HG03520 (cell line): Measurements from ENCODE around the gene ARHGAP10.
A peak's percentile ranks its signal among the peaks of the same experiment; 100 is the strongest.
"Not testable (repeated sequence)": the region's sequence is repeated elsewhere in the genome, so short reads cannot be mapped to it uniquely, and the experiment has no call there.

Experiments
- ATAC-seq: cut with Tn5 transposase; IDR thresholded peaks from one replicate; pipeline ENCODE4 v1.9.1; 2021; ENCODE audit warnings: mild to moderate bottlenecking, moderate library complexity; ENCODE audit not compliant: unreplicated experiment

ARHGAP10 gene

GRCh38 chr4:147980586-147980985 is 248.7 kb downstream of the ARHGAP10 start:
- ATAC-seq, result no peak

GRCh38 chr4:147981305-147981704 is 249.4 kb downstream of the ARHGAP10 start:
- ATAC-seq, result peak; percentile 91

GRCh38 chr4:147984065-147984777 is 252.3 kb downstream of the ARHGAP10 start:
- no peak for ATAC-seq

- ATAC-seq, result no peak
Observed at GRCh38 chr4:147984778-147985138, 252.9 kb downstream of the ARHGAP10 start.

- ATAC-seq, result no peak
Observed at GRCh38 chr4:147985376-147985775, 253.5 kb downstream of the ARHGAP10 start.

GRCh38 chr4:147987252-147987651 is 255.4 kb downstream of the ARHGAP10 start:
- ATAC-seq, result peak; percentile 49

- no peak for ATAC-seq
Observed at GRCh38 chr4:147991543-147992283, 259.8 kb downstream of the ARHGAP10 start.

GRCh38 chr4:147994076-147994475 is 262.2 kb downstream of the ARHGAP10 start:
- ATAC-seq, result no peak

- no peak for ATAC-seq
Observed at GRCh38 chr4:147994491-147995385, 262.9 kb downstream of the ARHGAP10 start.

GRCh38 chr4:147996859-147997258 is 265.0 kb downstream of the ARHGAP10 start:
- no peak for ATAC-seq

- not testable (repeated sequence) for ATAC-seq
Observed at GRCh38 chr4:148000038-148000437, 268.1 kb downstream of the ARHGAP10 start.

- ATAC-seq, result no peak
Observed at GRCh38 chr4:148004228-148004857, 272.5 kb downstream of the ARHGAP10 start.

GRCh38 chr4:148006001-148006400 is 274.1 kb downstream of the ARHGAP10 start:
- no peak for ATAC-seq

GRCh38 chr4:148007314-148007760 is 275.4 kb downstream of the ARHGAP10 start:
- ATAC-seq, result no peak

GRCh38 chr4:148007792-148008191 is 275.9 kb downstream of the ARHGAP10 start:
- ATAC-seq, result no peak

- no peak for ATAC-seq
Observed at GRCh38 chr4:148015058-148015457, 283.2 kb downstream of the ARHGAP10 start.

GRCh38 chr4:148015468-148015867 is 283.6 kb downstream of the ARHGAP10 start:
- ATAC-seq, result no peak

GRCh38 chr4:148016063-148016637 is 284.3 kb downstream of the ARHGAP10 start:
- ATAC-seq, result no peak

- ATAC-seq, result no peak
Observed at GRCh38 chr4:148017801-148018200, 285.9 kb downstream of the ARHGAP10 start.

- no peak for ATAC-seq
Observed at GRCh38 chr4:148021686-148022085, 289.8 kb downstream of the ARHGAP10 start.
